HEK293 (cell line): ENCODE measurements around the gene LRCH1.

Experiments
- CTCF ChIA-PET: fragments of 350-600 bp; formaldehyde crosslinking; extraction: SDS; loops from one replicate; lab custom pipeline; 2021; ENCODE audit warnings: antibody characterized with exemption; lab: Yijun Ruan, JAX
- POLR2A ChIA-PET: fragments of 300-600 bp; formaldehyde crosslinking; extraction: SDS; loops from one replicate; lab custom pipeline; 2020; ENCODE audit warnings: antibody characterized with exemption, inconsistent platforms; lab: Yijun Ruan, JAX
- H3K27ac ChIP-seq: fragments of 200-500 bp; sonication (Bioruptor generic); 2 replicates; pipeline ENCODE4 v1.5.1; 2014; ENCODE audit warnings: low read depth, low read length, control low read depth, inconsistent platforms; ENCODE audit errors: extremely low read depth
- H3K36me3 ChIP-seq, 2 experiments: fragments of 200-500 bp in 1 of 2; sonication (Bioruptor generic) in 1 of 2; 1 replicate in 1 of 2; 2 replicates in 1 of 2; pipeline ENCODE4 v1.5.1; 2014 to 2017; ENCODE audit warnings: inconsistent platforms in 2 of 2, low read length in 2 of 2; ENCODE audit not compliant: control insufficient read depth in 2 of 2, insufficient read depth in 1 of 2
- H3K4me1 ChIP-seq: fragments of 200-500 bp; sonication (Bioruptor generic); 2 replicates; pipeline ENCODE4 v1.5.1; 2014; ENCODE audit warnings: mild to moderate bottlenecking, low read length, inconsistent platforms; ENCODE audit not compliant: control insufficient read depth, insufficient read depth
- H3K4me3 ChIP-seq: 2 replicates; pipeline ENCODE4 v1.5.1; 2011; ENCODE audit warnings: low read depth, mild to moderate bottlenecking, control low read depth, low read length, moderate library complexity
- H3K9me3 ChIP-seq: fragments of 200-500 bp; sonication (Bioruptor generic); 2 replicates; pipeline ENCODE4 v1.5.1; 2014; ENCODE audit warnings: low read depth, low read length, inconsistent platforms; ENCODE audit not compliant: control insufficient read depth, insufficient read depth
- GFI1B ChIP-seq: fragments of 450-650 bp; formaldehyde crosslinking; IDR thresholded peaks from 2 replicates; pipeline ENCODE4 v1.5.1; 2016; ENCODE audit warnings: missing biosample characterization, missing genetic modification characterization
- GLI2 ChIP-seq: fragments of 450-650 bp; formaldehyde crosslinking; IDR thresholded peaks from 2 replicates; pipeline ENCODE4; 2017; ENCODE audit warnings: missing biosample characterization, missing genetic modification characterization, low read depth, borderline replicate concordance
- KLF16 ChIP-seq: fragments of 450-650 bp; formaldehyde crosslinking; IDR thresholded peaks from 2 replicates; pipeline ENCODE4 v1.5.1; 2017; ENCODE audit warnings: missing biosample characterization, missing genetic modification characterization
- KLF7 ChIP-seq: fragments of 450-650 bp; formaldehyde crosslinking; IDR thresholded peaks from 2 replicates; pipeline ENCODE4 v1.5.1; 2016; ENCODE audit warnings: missing biosample characterization, missing genetic modification characterization, borderline replicate concordance
- SALL2 ChIP-seq: fragments of 450-650 bp; formaldehyde crosslinking; IDR thresholded peaks from 2 replicates; pipeline ENCODE4 v1.5.0; 2017; ENCODE audit warnings: missing biosample characterization, mild to moderate bottlenecking, missing genetic modification characterization, borderline replicate concordance
- SCRT2 ChIP-seq: fragments of 450-650 bp; formaldehyde crosslinking; IDR thresholded peaks from 2 replicates; pipeline ENCODE4 v1.5.1; 2016; ENCODE audit warnings: missing biosample characterization, missing genetic modification characterization
- ZBTB1 ChIP-seq: fragments of 450-650 bp; formaldehyde crosslinking; IDR thresholded peaks from 2 replicates; pipeline ENCODE4 v1.5.1; 2016; ENCODE audit warnings: missing biosample characterization, missing genetic modification characterization
- ZNF16 ChIP-seq: fragments of 450-650 bp; formaldehyde crosslinking; IDR thresholded peaks from 2 replicates; pipeline ENCODE4 v1.5.1; 2016; ENCODE audit warnings: low read depth, missing biosample characterization, missing genetic modification characterization
- ZNF169 ChIP-seq: fragments of 450-650 bp; formaldehyde crosslinking; IDR thresholded peaks from 2 replicates; pipeline ENCODE4 v1.5.1; 2016; ENCODE audit warnings: missing biosample characterization, missing genetic modification characterization
- ZNF266 ChIP-seq: fragments of 450-650 bp; formaldehyde crosslinking; IDR thresholded peaks from 2 replicates; pipeline ENCODE4 v1.5.1; 2016; ENCODE audit warnings: missing biosample characterization, missing genetic modification characterization, low read depth
- ZNF274 ChIP-seq, 2 experiments: fragments of 200-500 bp in 1 of 2; fragments of 450-650 bp in 1 of 2; sonication (Bioruptor generic) in 1 of 2; formaldehyde crosslinking in 1 of 2; IDR thresholded peaks; 2 replicates each; pipeline versions ENCODE4 v1.5.1 to v1.6.1; 2014 to 2016; ENCODE audit warnings: borderline replicate concordance in 1 of 2, inconsistent platforms in 1 of 2, low read length in 1 of 2, missing biosample characterization in 1 of 2, missing genetic modification characterization in 1 of 2
- ZNF324 ChIP-seq: fragments of 450-650 bp; formaldehyde crosslinking; IDR thresholded peaks from 2 replicates; pipeline ENCODE4 v1.5.1; 2016; ENCODE audit warnings: missing biosample characterization, missing genetic modification characterization
- ZNF394 ChIP-seq: fragments of 450-650 bp; formaldehyde crosslinking; IDR thresholded peaks from 2 replicates; pipeline ENCODE4 v1.5.1; 2016; ENCODE audit warnings: missing biosample characterization, missing genetic modification characterization, mild to moderate bottlenecking, moderate library complexity, borderline replicate concordance
- ZNF501 ChIP-seq: fragments of 450-650 bp; formaldehyde crosslinking; IDR thresholded peaks from 2 replicates; pipeline ENCODE4 v1.5.1; 2016; ENCODE audit warnings: missing biosample characterization, missing genetic modification characterization
- ZNF791 ChIP-seq: fragments of 450-650 bp; formaldehyde crosslinking; IDR thresholded peaks from 2 replicates; pipeline ENCODE4 v1.5.1; 2016; ENCODE audit warnings: missing biosample characterization, missing genetic modification characterization
- TF ChIP-seq, protein P1 (sequence below): fragments of 450-650 bp; formaldehyde crosslinking; IDR thresholded peaks from 2 replicates; pipeline ENCODE4 v1.5.1; 2016; ENCODE audit warnings: missing biosample characterization, missing genetic modification characterization, borderline replicate concordance
- TF ChIP-seq, protein P2 (sequence below): fragments of 450-650 bp; formaldehyde crosslinking; IDR thresholded peaks from 2 replicates; pipeline ENCODE4 v1.5.1; 2016; ENCODE audit warnings: missing biosample characterization, missing genetic modification characterization
- TF ChIP-seq, protein P3 (sequence below): fragments of 450-650 bp; formaldehyde crosslinking; IDR thresholded peaks from 2 replicates; pipeline ENCODE4 v1.5.1; 2017; ENCODE audit warnings: missing biosample characterization, missing genetic modification characterization
- TF ChIP-seq, protein P4 (sequence below): fragments of 450-650 bp; formaldehyde crosslinking; IDR thresholded peaks from 2 replicates; pipeline ENCODE4 v1.5.1; 2016; ENCODE audit warnings: missing biosample characterization, missing genetic modification characterization, borderline replicate concordance

The LRCH1 gene

DNA sequence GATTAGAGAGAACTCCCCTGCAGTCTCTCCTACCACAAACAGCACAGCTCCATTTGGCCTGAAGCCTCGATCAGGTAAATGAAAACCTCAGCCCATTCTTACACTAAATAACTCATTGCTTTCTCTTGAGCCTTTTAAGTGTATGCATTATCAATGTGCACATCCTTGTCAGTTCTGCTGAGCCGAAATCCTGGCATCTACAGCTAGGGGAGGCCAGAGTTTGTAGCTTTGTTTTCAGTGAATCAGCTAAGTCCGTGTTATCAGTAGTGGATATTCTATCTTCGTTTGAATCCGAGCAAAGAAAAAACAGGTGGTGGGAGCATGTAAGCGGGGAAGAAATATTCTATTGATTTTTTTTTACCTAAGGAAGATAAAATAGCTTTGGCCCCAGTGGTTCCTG lies 159.6 kb downstream of the LRCH1 start:
- no peak overlapping the region for H3K27ac ChIP-seq
- ChIA-PET POLR2A (no interaction called here), CTCF (interaction anchor here (0.6 to 1.5 kb wide), 3 partner anchors 8 to 856 kb away, joined by 3 to 4 read pairs (median 4); no protein-coding TSS in a partner anchor)
- TF ChIP-seq SCRT2 (tag by site-specific recombination), result no peak
- TF ChIP-seq KLF16, result no peak
- H3K4me3 ChIP-seq, result no peak overlapping the region
- peaks cover 0 to 33% of the 10 kb centered on the region in 2 experiments; a peak in 1 of 3 replicates for H3K36me3 ChIP-seq
- H3K9me3 ChIP-seq, result no peaks in the 10 kb centered on the region
- 0 out of 2 replicates have a peak, but pooled peaks cover 3% of the 10 kb centered on the region for H3K4me1 ChIP-seq

DNA sequence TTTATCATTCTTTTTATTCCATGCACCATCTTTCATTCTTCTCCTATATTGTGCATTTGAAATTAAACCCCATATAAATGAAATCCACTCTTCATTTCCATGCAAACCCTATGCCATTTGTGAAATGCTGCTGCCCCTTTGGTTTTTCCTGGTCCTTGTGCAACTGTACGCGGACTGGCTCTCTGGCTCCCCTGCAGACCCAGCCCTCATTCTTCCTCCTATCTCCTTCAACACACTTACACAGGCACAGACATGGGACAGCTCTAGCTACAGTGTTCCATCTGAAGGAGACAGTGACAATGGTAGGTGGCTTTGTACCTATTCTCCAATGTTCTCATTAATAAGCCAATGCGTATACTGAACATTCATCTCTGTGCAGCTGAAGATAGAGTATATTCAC lies 162.4 kb downstream of the LRCH1 start:
- Histone ChIP-seq H3K4me3 (no peak overlapping the region), H3K4me1 (0 out of 2 replicates have a peak, but pooled peaks cover 3% of the 10 kb centered on the region), H3K9me3 (no peaks in the 10 kb centered on the region), H3K27ac (no peak overlapping the region), H3K36me3 (peaks cover 0 to 21% of the 10 kb centered on the region in 2 experiments; a peak in 2 of 3 replicates)
- ChIA-PET CTCF (no interaction called here), POLR2A (no interaction called here)
- TF ChIP-seq SCRT2 (tag by site-specific recombination) (no peak), ZNF324 (no peak), ZNF169 (no peak), ZNF16 (tag by site-specific recombination) (no peak), ZNF791 (tag by site-specific recombination) (no peak), ZBTB1 (no peak), GLI2 (tag by site-specific recombination) (no peak), ZNF394 (no peak), KLF7 (tag by site-specific recombination) (no peak), ZNF501 (tag by site-specific recombination) (no peak), ZNF274 (IDR thresholded peaks at IDR 0.05; ENCODE audit: low read length) (no peak), ZNF274 (tag by site-specific recombination; IDR thresholded peaks at IDR 0.05; ENCODE audit: borderline replicate concordance) (no peak), ZNF266 (no peak)
- TF ChIP-seq, protein P1, sequence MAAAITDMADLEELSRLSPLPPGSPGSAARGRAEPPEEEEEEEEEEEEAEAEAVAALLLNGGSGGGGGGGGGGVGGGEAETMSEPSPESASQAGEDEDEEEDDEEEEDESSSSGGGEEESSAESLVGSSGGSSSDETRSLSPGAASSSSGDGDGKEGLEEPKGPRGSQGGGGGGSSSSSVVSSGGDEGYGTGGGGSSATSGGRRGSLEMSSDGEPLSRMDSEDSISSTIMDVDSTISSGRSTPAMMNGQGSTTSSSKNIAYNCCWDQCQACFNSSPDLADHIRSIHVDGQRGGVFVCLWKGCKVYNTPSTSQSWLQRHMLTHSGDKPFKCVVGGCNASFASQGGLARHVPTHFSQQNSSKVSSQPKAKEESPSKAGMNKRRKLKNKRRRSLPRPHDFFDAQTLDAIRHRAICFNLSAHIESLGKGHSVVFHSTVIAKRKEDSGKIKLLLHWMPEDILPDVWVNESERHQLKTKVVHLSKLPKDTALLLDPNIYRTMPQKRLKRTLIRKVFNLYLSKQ (tag by site-specific recombination), result no peak
- TF ChIP-seq, protein P2, sequence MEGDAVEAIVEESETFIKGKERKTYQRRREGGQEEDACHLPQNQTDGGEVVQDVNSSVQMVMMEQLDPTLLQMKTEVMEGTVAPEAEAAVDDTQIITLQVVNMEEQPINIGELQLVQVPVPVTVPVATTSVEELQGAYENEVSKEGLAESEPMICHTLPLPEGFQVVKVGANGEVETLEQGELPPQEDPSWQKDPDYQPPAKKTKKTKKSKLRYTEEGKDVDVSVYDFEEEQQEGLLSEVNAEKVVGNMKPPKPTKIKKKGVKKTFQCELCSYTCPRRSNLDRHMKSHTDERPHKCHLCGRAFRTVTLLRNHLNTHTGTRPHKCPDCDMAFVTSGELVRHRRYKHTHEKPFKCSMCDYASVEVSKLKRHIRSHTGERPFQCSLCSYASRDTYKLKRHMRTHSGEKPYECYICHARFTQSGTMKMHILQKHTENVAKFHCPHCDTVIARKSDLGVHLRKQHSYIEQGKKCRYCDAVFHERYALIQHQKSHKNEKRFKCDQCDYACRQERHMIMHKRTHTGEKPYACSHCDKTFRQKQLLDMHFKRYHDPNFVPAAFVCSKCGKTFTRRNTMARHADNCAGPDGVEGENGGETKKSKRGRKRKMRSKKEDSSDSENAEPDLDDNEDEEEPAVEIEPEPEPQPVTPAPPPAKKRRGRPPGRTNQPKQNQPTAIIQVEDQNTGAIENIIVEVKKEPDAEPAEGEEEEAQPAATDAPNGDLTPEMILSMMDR (tag by site-specific recombination), result no peak
- TF ChIP-seq, protein P3, sequence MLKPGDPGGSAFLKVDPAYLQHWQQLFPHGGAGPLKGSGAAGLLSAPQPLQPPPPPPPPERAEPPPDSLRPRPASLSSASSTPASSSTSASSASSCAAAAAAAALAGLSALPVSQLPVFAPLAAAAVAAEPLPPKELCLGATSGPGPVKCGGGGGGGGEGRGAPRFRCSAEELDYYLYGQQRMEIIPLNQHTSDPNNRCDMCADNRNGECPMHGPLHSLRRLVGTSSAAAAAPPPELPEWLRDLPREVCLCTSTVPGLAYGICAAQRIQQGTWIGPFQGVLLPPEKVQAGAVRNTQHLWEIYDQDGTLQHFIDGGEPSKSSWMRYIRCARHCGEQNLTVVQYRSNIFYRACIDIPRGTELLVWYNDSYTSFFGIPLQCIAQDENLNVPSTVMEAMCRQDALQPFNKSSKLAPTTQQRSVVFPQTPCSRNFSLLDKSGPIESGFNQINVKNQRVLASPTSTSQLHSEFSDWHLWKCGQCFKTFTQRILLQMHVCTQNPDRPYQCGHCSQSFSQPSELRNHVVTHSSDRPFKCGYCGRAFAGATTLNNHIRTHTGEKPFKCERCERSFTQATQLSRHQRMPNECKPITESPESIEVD, result no peak

DNA sequence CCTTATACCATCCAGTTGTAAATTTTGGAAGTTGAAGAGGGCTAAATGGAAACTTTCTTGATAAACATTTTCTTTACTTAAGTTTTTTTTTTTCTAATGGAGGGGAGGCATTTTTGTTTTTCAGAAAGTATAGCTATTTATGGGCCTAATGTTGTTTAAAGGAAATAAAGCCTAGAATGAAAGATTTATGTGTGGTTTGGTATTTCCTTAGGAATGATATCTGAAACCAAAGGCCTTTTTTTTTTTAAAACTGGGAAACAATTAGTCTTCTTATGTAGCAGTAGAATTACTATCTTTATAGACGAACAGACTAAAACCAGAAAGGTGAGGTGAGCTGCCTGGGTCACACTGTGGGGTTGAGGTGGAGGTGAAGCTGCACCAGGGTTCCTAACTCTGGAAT lies 163.9 kb downstream of the LRCH1 start:
- H3K4me3 ChIP-seq, result no peak overlapping the region
- CTCF ChIA-PET, result interaction anchor here (0.6 to 1.3 kb wide), 5 partner anchors 11 to 232 kb away, joined by 3 to 5 read pairs (median 3); no protein-coding TSS in a partner anchor
- no peaks in the 10 kb centered on the region for H3K9me3 ChIP-seq
- H3K27ac ChIP-seq, result no peak overlapping the region
- peaks cover 0 to 9% of the 10 kb centered on the region in 2 experiments; a peak in 2 of 3 replicates for H3K36me3 ChIP-seq
- POLR2A ChIA-PET, result no interaction called here
- 0 out of 2 replicates have a peak, but pooled peaks cover 3% of the 10 kb centered on the region for H3K4me1 ChIP-seq
- no peak for TF ChIP-seq GFI1B (tag by site-specific recombination)
- TF ChIP-seq, protein P4, sequence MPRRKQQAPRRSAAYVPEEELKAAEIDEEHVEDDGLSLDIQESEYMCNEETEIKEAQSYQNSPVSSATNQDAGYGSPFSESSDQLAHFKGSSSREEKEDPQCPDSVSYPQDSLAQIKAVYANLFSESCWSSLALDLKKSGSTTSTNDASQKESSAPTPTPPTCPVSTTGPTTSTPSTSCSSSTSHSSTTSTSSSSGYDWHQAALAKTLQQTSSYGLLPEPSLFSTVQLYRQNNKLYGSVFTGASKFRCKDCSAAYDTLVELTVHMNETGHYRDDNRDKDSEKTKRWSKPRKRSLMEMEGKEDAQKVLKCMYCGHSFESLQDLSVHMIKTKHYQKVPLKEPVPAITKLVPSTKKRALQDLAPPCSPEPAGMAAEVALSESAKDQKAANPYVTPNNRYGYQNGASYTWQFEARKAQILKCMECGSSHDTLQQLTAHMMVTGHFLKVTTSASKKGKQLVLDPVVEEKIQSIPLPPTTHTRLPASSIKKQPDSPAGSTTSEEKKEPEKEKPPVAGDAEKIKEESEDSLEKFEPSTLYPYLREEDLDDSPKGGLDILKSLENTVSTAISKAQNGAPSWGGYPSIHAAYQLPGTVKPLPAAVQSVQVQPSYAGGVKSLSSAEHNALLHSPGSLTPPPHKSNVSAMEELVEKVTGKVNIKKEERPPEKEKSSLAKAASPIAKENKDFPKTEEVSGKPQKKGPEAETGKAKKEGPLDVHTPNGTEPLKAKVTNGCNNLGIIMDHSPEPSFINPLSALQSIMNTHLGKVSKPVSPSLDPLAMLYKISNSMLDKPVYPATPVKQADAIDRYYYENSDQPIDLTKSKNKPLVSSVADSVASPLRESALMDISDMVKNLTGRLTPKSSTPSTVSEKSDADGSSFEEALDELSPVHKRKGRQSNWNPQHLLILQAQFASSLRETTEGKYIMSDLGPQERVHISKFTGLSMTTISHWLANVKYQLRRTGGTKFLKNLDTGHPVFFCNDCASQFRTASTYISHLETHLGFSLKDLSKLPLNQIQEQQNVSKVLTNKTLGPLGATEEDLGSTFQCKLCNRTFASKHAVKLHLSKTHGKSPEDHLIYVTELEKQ (tag by site-specific recombination), result no peak
- TF ChIP-seq SALL2 (tag by site-specific recombination), result no peak
- TF ChIP-seq, protein P3, result 0 out of 2 replicates have a peak, but pooled peaks have one; percentile 19
